Measurements from ENCODE around the gene CDK14.

DNA sequence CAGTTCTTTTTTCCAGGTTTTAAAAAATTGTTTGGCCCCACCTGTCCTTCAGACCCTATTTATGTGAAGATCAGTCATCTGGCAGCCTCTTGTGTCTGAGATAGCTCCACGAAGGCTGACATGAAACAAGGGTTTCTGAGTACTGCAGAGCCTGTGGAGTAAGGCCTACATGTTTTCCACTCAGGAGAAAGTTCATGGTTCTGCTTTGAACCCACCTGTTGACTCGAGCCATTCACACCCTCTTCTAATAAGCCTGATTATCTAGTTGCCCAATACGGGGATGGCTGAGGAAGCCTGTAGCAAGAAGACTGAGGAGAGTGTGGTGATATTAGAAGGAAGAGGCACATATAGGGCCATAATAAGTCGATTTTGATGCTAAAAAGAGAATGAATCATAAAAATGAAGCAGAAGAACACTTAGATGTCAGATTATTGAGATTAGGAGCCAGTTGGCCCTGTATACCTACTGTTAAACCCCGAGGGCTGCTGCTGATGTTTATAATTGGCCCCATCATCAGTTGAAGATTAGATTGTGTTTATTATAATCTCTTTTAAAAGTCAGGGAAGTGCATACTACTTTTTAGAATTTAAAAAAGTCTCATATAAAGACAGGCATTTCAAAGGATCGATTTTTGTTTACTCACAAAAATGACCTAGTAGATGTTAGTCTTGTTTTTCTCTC is 109.4 kb downstream of the CDK14 start:
- TF ChIP-seq POLR2AphosphoS5 (IDR thresholded peaks at IDR 0.05; ENCODE audit: insufficient read depth, low read depth, low read length), result no peak
- TF ChIP-seq, protein P1, sequence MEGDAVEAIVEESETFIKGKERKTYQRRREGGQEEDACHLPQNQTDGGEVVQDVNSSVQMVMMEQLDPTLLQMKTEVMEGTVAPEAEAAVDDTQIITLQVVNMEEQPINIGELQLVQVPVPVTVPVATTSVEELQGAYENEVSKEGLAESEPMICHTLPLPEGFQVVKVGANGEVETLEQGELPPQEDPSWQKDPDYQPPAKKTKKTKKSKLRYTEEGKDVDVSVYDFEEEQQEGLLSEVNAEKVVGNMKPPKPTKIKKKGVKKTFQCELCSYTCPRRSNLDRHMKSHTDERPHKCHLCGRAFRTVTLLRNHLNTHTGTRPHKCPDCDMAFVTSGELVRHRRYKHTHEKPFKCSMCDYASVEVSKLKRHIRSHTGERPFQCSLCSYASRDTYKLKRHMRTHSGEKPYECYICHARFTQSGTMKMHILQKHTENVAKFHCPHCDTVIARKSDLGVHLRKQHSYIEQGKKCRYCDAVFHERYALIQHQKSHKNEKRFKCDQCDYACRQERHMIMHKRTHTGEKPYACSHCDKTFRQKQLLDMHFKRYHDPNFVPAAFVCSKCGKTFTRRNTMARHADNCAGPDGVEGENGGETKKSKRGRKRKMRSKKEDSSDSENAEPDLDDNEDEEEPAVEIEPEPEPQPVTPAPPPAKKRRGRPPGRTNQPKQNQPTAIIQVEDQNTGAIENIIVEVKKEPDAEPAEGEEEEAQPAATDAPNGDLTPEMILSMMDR (IDR thresholded peaks at IDR 0.05; ENCODE audit: extremely low read depth in 1 of 2, insufficient read depth in 1 of 2, low read depth in 1 of 2, low read length in 2 of 2), result no peak
- no peak for TF ChIP-seq POLR2A (IDR thresholded peaks at IDR 0.05; ENCODE audit: low read depth, low read length)
- no peak for TF ChIP-seq EZH2 (IDR thresholded peaks at IDR 0.05; ENCODE audit: borderline replicate concordance, low read depth, low read length, severe bottlenecking)
- no peak for TF ChIP-seq FOS (IDR thresholded peaks at IDR 0.05; ENCODE audit: borderline replicate concordance, insufficient read depth, low read length)
- no peak for TF ChIP-seq JUN (IDR thresholded peaks at IDR 0.05; ENCODE audit: borderline replicate concordance, insufficient read depth, insufficient read length, low read depth)
- TF ChIP-seq MYC (IDR thresholded peaks at IDR 0.05; ENCODE audit: low read depth, low read length), result no peak
- TF ChIP-seq, protein P2, sequence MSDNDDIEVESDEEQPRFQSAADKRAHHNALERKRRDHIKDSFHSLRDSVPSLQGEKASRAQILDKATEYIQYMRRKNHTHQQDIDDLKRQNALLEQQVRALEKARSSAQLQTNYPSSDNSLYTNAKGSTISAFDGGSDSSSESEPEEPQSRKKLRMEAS (IDR thresholded peaks at IDR 0.05; ENCODE audit: insufficient read depth, insufficient read length), result no peak
